Ovary (tissue), 3 donors: ENCODE results near the gene DCTN3.

Source experiments
- EP300 ChIP-seq: sonication (generic); formaldehyde crosslinking; IDR thresholded peaks from one replicate; pipeline ENCODE4 v1.6.1; 2017; ENCODE audit warnings: antibody characterized with exemption
- TF ChIP-seq, protein P1 (sequence below), 3 donors: fragments of 450-650 bp in 2 of 3; fragments of 200-600 bp in 1 of 3; IDR thresholded peaks; one replicate each; pipeline versions ENCODE4 v1.5.1 to v1.8.0; 2016 to 2022; ENCODE audit warnings: antibody characterized with exemption in 3 of 3, mild to moderate bottlenecking in 1 of 3
- donor health status: DM: no; HTN: no; CAD: no.

DNA sequence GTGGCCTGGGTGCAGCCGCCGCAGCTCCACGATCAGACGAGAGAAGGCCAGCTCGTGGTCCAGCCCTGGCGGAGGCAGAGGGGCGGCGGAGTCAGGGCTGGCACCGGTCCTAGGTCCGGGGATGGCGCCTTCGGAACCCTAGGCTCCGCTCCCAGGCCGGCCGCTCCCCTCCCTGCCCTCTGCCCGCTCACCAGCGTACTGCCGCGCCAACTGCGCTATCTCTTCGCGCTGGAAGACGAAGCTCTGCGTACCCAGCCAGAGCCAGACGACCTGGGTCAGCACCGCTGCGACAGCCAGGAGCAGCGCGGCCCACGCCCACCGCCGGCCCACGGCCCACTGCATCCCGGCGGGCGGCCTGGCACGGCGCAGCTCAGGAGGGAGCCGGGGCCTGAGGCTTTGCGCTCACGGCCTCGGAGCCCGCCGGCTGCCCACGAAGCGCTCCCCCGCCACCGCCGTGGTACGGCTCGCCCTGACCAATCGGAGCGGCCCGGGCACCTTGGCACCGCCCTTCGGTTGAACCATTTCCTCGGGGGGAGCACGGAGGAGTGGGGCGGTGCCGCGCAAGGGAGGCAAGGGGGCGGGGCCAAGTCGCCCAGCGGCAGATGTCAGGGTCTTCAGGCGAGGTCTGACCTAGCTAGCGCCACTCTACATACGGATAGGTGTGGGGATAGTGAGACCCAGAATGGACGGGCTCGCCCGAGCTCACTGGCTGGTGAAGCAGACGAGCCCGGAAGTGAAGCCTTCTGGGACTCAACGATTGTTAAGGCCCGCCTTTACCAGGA lies 17.3 kb upstream of the DCTN3 start, which contains the start of gene SIGMAR1:
- TF ChIP-seq, protein P1, sequence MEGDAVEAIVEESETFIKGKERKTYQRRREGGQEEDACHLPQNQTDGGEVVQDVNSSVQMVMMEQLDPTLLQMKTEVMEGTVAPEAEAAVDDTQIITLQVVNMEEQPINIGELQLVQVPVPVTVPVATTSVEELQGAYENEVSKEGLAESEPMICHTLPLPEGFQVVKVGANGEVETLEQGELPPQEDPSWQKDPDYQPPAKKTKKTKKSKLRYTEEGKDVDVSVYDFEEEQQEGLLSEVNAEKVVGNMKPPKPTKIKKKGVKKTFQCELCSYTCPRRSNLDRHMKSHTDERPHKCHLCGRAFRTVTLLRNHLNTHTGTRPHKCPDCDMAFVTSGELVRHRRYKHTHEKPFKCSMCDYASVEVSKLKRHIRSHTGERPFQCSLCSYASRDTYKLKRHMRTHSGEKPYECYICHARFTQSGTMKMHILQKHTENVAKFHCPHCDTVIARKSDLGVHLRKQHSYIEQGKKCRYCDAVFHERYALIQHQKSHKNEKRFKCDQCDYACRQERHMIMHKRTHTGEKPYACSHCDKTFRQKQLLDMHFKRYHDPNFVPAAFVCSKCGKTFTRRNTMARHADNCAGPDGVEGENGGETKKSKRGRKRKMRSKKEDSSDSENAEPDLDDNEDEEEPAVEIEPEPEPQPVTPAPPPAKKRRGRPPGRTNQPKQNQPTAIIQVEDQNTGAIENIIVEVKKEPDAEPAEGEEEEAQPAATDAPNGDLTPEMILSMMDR (IDR thresholded peaks at IDR 0.05): no peak
- no peak for TF ChIP-seq EP300
